Fibroblast of the aortic adventitia (primary cell): ENCODE results near the gene GDF10. TPM values are rescaled to one million over a fixed set of nuclear protein-coding genes. Genes with fewer than 3 reads are reported as not detected.

Source experiments
- DNase-seq: peaks from one replicate; pipeline ENCODE4 v3.0.0-alpha.2; 2010; ENCODE audit warnings: low read depth
- H3K4me3 ChIP-seq: 2 replicates; pipeline ENCODE4 v1.5.1; 2011; ENCODE audit warnings: low read depth, mild to moderate bottlenecking, control low read depth, low read length, moderate library complexity
- total RNA-seq: library from RNA; depleted of rRNA; stranded (reverse); fragments of >200 nt; gene quantifications from 2 replicates; pipeline ENCODE4 v1.2.3, GENCODE V29; 2012; ENCODE audit warnings: low replicate concordance
- TF ChIP-seq, protein P1 (sequence below): IDR thresholded peaks from 2 replicates; pipeline ENCODE4 v1.5.1; 2011; ENCODE audit warnings: mild to moderate bottlenecking, low read length, control low read depth, inconsistent platforms; ENCODE audit not compliant: insufficient read depth

GDF10 gene
- total RNA-seq, 1 donor: 11.1 TPM

DNA sequence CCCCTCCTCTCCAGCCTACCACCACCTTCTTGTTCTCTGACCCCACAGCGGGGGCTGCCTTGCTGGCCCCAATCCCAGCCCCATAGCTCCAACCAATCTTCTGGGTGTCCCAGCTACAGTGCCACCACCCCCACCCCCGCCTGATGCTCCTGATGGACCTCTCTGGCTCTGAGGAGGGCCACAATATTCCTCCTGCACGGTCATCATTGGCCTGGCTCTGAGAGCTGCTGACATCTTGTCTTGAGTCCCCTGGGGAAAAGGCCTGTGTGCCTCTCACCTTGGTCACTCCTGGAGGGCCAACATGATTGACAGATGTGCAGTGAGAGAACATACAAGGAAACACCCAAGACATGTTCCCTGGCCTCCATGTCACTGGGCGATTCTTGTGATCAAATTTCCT lies 29.9 kb downstream of the GDF10 start:
- TF ChIP-seq, protein P1, sequence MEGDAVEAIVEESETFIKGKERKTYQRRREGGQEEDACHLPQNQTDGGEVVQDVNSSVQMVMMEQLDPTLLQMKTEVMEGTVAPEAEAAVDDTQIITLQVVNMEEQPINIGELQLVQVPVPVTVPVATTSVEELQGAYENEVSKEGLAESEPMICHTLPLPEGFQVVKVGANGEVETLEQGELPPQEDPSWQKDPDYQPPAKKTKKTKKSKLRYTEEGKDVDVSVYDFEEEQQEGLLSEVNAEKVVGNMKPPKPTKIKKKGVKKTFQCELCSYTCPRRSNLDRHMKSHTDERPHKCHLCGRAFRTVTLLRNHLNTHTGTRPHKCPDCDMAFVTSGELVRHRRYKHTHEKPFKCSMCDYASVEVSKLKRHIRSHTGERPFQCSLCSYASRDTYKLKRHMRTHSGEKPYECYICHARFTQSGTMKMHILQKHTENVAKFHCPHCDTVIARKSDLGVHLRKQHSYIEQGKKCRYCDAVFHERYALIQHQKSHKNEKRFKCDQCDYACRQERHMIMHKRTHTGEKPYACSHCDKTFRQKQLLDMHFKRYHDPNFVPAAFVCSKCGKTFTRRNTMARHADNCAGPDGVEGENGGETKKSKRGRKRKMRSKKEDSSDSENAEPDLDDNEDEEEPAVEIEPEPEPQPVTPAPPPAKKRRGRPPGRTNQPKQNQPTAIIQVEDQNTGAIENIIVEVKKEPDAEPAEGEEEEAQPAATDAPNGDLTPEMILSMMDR: no peak
- DNase-seq: no peak
- H3K4me3 ChIP-seq: no peak overlapping the region

GRCh38 chr10:47330366-47330765 lies 30.4 kb downstream of the GDF10 start:
- no peak for DNase-seq
- TF ChIP-seq, protein P1: no peak

DNA sequence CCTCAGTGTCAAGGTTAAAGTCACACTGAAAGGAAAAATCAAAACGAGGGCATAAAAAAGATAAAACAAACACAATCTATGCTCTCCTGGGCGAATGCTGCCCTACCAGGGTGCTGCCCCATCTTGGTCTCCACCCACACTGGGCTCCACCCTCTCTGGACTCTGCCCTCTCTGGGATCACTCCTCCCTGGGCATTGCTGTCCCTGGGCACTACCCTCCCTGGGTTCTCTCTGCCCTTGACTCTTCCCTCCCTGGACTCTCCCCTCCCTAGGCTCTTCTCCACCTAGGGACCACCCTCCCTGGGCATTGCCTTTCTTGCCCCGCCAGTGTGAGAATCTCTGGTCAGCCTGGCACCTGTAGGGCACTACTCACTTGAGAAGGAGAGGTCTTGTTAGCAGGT lies 30.8 kb downstream of the GDF10 start:
- no peak for DNase-seq
- TF ChIP-seq, protein P1: no peak
- no peak overlapping the region for H3K4me3 ChIP-seq

More at GRCh38 chr10:47330366-47330765, 30.4 kb downstream of the GDF10 start:
- no peak overlapping the region for H3K4me3 ChIP-seq

DNA sequence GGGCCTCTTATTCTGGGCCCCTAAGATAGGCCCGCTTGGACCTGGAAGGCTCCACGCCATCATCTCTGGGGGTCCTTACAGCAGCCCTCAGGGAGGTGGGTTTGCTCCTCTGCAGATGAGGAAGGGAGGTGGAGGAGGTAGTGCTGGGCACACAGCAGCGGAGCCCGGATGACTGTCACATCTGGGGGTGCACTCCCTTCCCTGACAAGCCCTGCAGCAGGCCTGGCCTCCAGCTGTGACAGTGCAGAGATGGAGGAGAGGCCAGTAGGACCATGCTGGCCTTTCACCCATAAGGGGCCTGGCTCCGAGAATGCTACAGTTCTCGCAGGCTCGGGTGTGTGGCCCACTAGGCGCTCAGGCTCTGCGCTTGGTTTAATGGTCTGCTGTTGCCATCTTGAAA lies 31.5 kb downstream of the GDF10 start:
- TF ChIP-seq, protein P1: no peak
- no peak overlapping the region for H3K4me3 ChIP-seq
- DNase-seq: no peak

- TF ChIP-seq, protein P1: no peak
- H3K4me3 ChIP-seq: no peak overlapping the region
- no peak for DNase-seq
Measured at GRCh38 chr10:47331954-47332353, 32.0 kb downstream of the GDF10 start.

DNA sequence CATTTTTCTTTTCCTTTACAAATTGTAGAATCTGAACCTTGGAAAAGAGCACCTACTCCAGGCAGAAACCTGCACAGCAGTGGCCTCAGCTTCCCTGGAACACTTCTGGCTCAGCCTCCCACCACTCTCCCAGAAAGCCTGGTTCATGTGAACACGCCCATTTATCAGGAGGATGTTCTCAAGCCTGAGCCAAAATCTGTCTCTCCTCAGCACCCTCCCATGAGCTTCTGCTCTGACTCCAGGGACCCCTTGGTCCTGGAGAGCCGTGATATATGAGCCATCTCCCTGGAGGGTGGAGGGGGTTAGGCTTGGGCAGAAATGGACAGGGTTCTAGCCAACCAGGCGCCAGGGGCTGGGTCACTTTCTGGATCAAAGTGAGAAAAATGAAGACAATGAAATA lies 32.4 kb downstream of the GDF10 start:
- TF ChIP-seq, protein P1: no peak
- H3K4me3 ChIP-seq: no peak overlapping the region
- DNase-seq: no peak

DNA sequence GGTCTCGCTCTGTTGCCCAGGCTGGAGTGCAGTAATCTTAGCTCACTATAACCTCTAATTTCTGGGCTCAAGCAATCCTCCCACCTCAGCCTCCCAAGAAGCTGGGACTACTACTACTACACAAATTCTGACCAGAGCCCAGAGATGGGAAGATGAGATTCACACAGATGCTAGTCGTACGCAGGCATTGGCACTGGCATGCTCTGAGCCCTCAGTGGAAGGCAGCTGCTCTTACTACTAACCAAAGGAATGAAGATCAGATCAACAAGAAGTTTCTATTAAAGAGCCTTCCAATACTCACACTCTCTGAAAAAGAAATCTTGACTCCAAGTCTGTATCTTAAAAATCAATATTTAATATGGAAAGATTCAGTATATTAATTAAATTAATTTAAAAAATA lies 32.9 kb downstream of the GDF10 start:
- H3K4me3 ChIP-seq: no peak overlapping the region
- no peak for DNase-seq
- TF ChIP-seq, protein P1: no peak
